ENCODE data around the gene APOC3. TPM values are rescaled to one million over a fixed set of nuclear protein-coding genes. Genes with fewer than 3 reads are reported as not detected.

APOC3 gene
- total and polyA plus RNA-seq, 2 experiments from 2014 or later, result not detected

GRCh38 chr11:116811194-116811593 is 18.5 kb upstream of the APOC3 start:
- Mint-ChIP-seq H3K36me3 (ENCODE audit: low read depth) (no peaks in the 10 kb centered on the region), H3K9me3 (no peaks in the 10 kb centered on the region), H3K4me1 (no peaks in the 10 kb centered on the region; the same call in 2 of the 3 replicates), H3K4me3 (no peak overlapping the region), H3K27me3 (ENCODE audit: insufficient read depth, low read depth, poor library complexity) (peaks cover under 1% of the 10 kb centered on the region), H3K27ac (no peak overlapping the region)
- Histone ChIP-seq H3F3A (replicated peaks; ENCODE audit: low read depth) (no peaks in the 10 kb centered on the region), H4K20me1 (replicated peaks; ENCODE audit: insufficient read depth) (no peaks in the 10 kb centered on the region), H3K4me2 (no peak overlapping the region), H3K4me3 (no peak overlapping the region), H3K9me2 (ENCODE audit: insufficient read depth) (no peaks in the 10 kb centered on the region), H2AFZ (no peak overlapping the region), H3K79me2 (replicated peaks; ENCODE audit: insufficient read depth) (no peaks in the 10 kb centered on the region), H3K27me3 (ENCODE audit: insufficient read depth) (no peaks in the 10 kb centered on the region), H3K4me1 (ENCODE audit: insufficient read depth) (no peaks in the 10 kb centered on the region), H3K27ac (ENCODE audit: low read depth) (no peak overlapping the region), H3K36me3 (ENCODE audit: insufficient read depth) (no peaks in the 10 kb centered on the region)
- no peak for ATAC-seq
- no peak for DNase-seq (ENCODE audit: low spot score)
- TF ChIP-seq CREB1 (CRISPR knock-in tag; IDR thresholded peaks at IDR 0.05; ENCODE audit: low read depth), result no peak
- TF ChIP-seq ZNF114 (CRISPR knock-in tag; IDR thresholded peaks at IDR 0.05), result no peak
- no peak for TF ChIP-seq REST (IDR thresholded peaks at IDR 0.05; ENCODE audit: unreplicated experiment)
- no peak for TF ChIP-seq EZH2 (IDR thresholded peaks at IDR 0.05; ENCODE audit: low read depth, unreplicated experiment)
- TF ChIP-seq JUNB (IDR thresholded peaks at IDR 0.05; ENCODE audit: unreplicated experiment), result no peak
- TF ChIP-seq ZNF462 (CRISPR knock-in tag; IDR thresholded peaks at IDR 0.05), result no peak
- no peak for TF ChIP-seq NANOG (IDR thresholded peaks at IDR 0.05; ENCODE audit: borderline replicate concordance)
- TF ChIP-seq EZH2phosphoT487 (IDR thresholded peaks at IDR 0.05; ENCODE audit: unreplicated experiment), result no peak
- TF ChIP-seq ETS1 (IDR thresholded peaks at IDR 0.05), result no peak

Measured in GM23338 (cell line).